ENCODE data around the gene PHF13.
A peak's percentile ranks its signal among the peaks of the same experiment; 100 is the strongest.

PHF13 gene

GRCh38 chr1:6613361-6614018 lies at the start of gene PHF13:
Gene PHF13, plus strand, starts transcription at chr1:6613731. Its CDS starts 336 bp downstream, at chr1:6614067.
- peak; percentile 99 to 100 for DNase-seq (ENCODE audit: low read depth in 2 of 2)

GRCh38 chr1:6569033-6569432 lies 44.5 kb upstream of the PHF13 start:
- DNase-seq (ENCODE audit: low read depth in 2 of 2) = no peak

GRCh38 chr1:6570100-6570499 lies 43.4 kb upstream of the PHF13 start:
- no peak for DNase-seq (ENCODE audit: low read depth in 2 of 2)

GRCh38 chr1:6570987-6571386 lies 42.5 kb upstream of the PHF13 start:
- no peak for DNase-seq (ENCODE audit: low read depth in 2 of 2)

- no peak for DNase-seq (ENCODE audit: low read depth in 2 of 2)
Observed at GRCh38 chr1:6572653-6573383, 40.7 kb upstream of the PHF13 start.

GRCh38 chr1:6574025-6574620 lies 39.4 kb upstream of the PHF13 start:
- DNase-seq (ENCODE audit: low read depth in 2 of 2) = no peak

GRCh38 chr1:6574818-6575217 lies 38.7 kb upstream of the PHF13 start:
- no peak for DNase-seq (ENCODE audit: low read depth in 2 of 2)

GRCh38 chr1:6577831-6578525 lies 35.6 kb upstream of the PHF13 start:
- DNase-seq (ENCODE audit: low read depth in 2 of 2) = no peak

GRCh38 chr1:6578624-6579373 lies 34.7 kb upstream of the PHF13 start:
- DNase-seq (ENCODE audit: low read depth in 2 of 2) = no peak

- peak; percentile 92 to 93 for DNase-seq (ENCODE audit: low read depth in 2 of 2)
Observed at GRCh38 chr1:6579374-6580118, 34.0 kb upstream of the PHF13 start, which contains the start of gene ZBTB48. Gene ZBTB48, plus strand, starts transcription at chr1:6579994. Its CDS starts 616 bp downstream, at chr1:6580610.

- DNase-seq (ENCODE audit: low read depth in 2 of 2) = no peak
Observed at GRCh38 chr1:6580119-6580592, 33.4 kb upstream of the PHF13 start.

- DNase-seq (ENCODE audit: low read depth in 2 of 2) = no peak
Observed at GRCh38 chr1:6580593-6581409, 32.7 kb upstream of the PHF13 start.

- no peak for DNase-seq (ENCODE audit: low read depth in 2 of 2)
Observed at GRCh38 chr1:6581561-6582305, 31.8 kb upstream of the PHF13 start.

GRCh38 chr1:6582370-6582769 lies 31.2 kb upstream of the PHF13 start:
- DNase-seq (ENCODE audit: low read depth in 2 of 2) = no peak

GRCh38 chr1:6584126-6585080 lies 29.1 kb upstream of the PHF13 start:
- DNase-seq (ENCODE audit: low read depth in 2 of 2) = no peak

- no peak for DNase-seq (ENCODE audit: low read depth in 2 of 2)
Observed at GRCh38 chr1:6585081-6585722, 28.3 kb upstream of the PHF13 start.

- no peak for DNase-seq (ENCODE audit: low read depth in 2 of 2)
Observed at GRCh38 chr1:6585841-6586240, 27.7 kb upstream of the PHF13 start.

Data from stimulated activated CD8-positive, alpha-beta memory T cell treated with anti-CD3 and anti-CD28 coated beads, Interleukin-7, amount 100 ng/mL, for 1 hour (primary cell).